H1 (cell line): ENCODE results near the gene SLC2A13. TPM values are rescaled to one million over a fixed set of nuclear protein-coding genes. Genes with fewer than 3 reads are reported as not detected.

ENCODE experiments used
- CBX5 ChIP-seq: fragments of 300-800, 300-1000 bp; sonication (generic); IDR thresholded peaks from 2 replicates; pipeline ENCODE4 v1.7.1; 2016; ENCODE audit warnings: antibody characterized with exemption, low read length, low read depth
- EGR1 ChIP-seq: IDR thresholded peaks from 2 replicates; pipeline ENCODE4 v1.6.1; 2011; ENCODE audit warnings: low read depth, low read length, borderline replicate concordance
- NRF1 ChIP-seq: IDR thresholded peaks from 2 replicates; pipeline ENCODE4 v1.6.1; 2011; ENCODE audit warnings: mild to moderate bottlenecking, low read depth, low read length, improper control_type of control experiment
- SIN3A ChIP-seq, 2 experiments: IDR thresholded peaks in 1 of 2; conservative IDR thresholded peaks in 1 of 2; 2 replicates each; pipeline ENCODE4 v1.6.1; 2011 to 2012; ENCODE audit warnings: low read length in 2 of 2, improper control_type of control experiment in 1 of 2, low read depth in 1 of 2, mild to moderate bottlenecking in 1 of 2
- polyA plus RNA-seq, 7 experiments: library from polyadenylated mRNA; depleted of rRNA in 3 of 7; stranded (reverse) in 5 of 7; unstranded in 2 of 7; fragments of >200 nt in 5 of 7; fragments of 200-250 nt in 2 of 7; gene quantifications; 1 replicate in 5 of 7; 2 replicates in 1 of 7; 4 replicates in 1 of 7; pipeline versions ENCODE4 v1.2.1 to v1.2.3, GENCODE V29; 2011 to 2013; ENCODE audit warnings: missing spikeins in 2 of 7, mixed read lengths in 2 of 7
- total RNA-seq: library from RNA; stranded (reverse); fragmentation: NEBNext Ultra II Directional; extraction: Animal tissue kit (Norgen Biotek cat#: 25700); gene quantifications from 2 replicates; pipeline ENCODE4 v1.2.1, GENCODE V29; 2021
- TF ChIP-seq, protein P1 (sequence below): fragments of 300-600 bp; sonication (generic); IDR thresholded peaks from 2 replicates; pipeline ENCODE4 v1.7.1; 2012; ENCODE audit warnings: low read length, moderate library complexity, mild to moderate bottlenecking, inconsistent platforms; ENCODE audit not compliant: insufficient replicate concordance
- TF ChIP-seq, protein P2 (sequence below): IDR thresholded peaks from 2 replicates; pipeline ENCODE4 v1.6.1; 2011; ENCODE audit warnings: low read length, improper control_type of control experiment
- TF ChIP-seq, protein P3 (sequence below): IDR thresholded peaks from 2 replicates; pipeline ENCODE4 v1.6.1; 2012; ENCODE audit warnings: inconsistent platforms

The SLC2A13 gene
- total and polyA plus RNA-seq, 2 of the 8 experiments (the other 6 are each of a cell fraction or from before 2014, with no cell fraction given), result 2.8 to 9.6 TPM

DNA sequence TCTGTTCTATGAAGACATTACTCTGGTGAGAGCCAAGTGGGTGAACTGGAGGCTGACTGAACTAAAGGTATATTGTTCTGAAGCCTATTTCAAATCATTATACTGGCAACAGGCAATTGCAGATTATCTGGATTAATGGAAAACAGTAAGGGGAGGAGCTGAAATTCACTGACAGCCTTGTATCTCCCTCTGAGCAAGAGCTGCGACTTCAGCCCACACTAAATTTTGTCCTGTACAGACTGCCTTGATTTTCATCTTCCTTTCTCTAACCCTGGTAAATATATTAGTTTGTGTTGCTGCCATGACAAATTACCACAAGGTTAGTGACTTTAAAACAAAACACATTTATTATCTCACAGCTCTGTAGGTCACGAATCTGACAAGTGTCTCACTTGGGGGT, 231.1 kb downstream of the SLC2A13 start (continued):
- TF ChIP-seq, protein P1, sequence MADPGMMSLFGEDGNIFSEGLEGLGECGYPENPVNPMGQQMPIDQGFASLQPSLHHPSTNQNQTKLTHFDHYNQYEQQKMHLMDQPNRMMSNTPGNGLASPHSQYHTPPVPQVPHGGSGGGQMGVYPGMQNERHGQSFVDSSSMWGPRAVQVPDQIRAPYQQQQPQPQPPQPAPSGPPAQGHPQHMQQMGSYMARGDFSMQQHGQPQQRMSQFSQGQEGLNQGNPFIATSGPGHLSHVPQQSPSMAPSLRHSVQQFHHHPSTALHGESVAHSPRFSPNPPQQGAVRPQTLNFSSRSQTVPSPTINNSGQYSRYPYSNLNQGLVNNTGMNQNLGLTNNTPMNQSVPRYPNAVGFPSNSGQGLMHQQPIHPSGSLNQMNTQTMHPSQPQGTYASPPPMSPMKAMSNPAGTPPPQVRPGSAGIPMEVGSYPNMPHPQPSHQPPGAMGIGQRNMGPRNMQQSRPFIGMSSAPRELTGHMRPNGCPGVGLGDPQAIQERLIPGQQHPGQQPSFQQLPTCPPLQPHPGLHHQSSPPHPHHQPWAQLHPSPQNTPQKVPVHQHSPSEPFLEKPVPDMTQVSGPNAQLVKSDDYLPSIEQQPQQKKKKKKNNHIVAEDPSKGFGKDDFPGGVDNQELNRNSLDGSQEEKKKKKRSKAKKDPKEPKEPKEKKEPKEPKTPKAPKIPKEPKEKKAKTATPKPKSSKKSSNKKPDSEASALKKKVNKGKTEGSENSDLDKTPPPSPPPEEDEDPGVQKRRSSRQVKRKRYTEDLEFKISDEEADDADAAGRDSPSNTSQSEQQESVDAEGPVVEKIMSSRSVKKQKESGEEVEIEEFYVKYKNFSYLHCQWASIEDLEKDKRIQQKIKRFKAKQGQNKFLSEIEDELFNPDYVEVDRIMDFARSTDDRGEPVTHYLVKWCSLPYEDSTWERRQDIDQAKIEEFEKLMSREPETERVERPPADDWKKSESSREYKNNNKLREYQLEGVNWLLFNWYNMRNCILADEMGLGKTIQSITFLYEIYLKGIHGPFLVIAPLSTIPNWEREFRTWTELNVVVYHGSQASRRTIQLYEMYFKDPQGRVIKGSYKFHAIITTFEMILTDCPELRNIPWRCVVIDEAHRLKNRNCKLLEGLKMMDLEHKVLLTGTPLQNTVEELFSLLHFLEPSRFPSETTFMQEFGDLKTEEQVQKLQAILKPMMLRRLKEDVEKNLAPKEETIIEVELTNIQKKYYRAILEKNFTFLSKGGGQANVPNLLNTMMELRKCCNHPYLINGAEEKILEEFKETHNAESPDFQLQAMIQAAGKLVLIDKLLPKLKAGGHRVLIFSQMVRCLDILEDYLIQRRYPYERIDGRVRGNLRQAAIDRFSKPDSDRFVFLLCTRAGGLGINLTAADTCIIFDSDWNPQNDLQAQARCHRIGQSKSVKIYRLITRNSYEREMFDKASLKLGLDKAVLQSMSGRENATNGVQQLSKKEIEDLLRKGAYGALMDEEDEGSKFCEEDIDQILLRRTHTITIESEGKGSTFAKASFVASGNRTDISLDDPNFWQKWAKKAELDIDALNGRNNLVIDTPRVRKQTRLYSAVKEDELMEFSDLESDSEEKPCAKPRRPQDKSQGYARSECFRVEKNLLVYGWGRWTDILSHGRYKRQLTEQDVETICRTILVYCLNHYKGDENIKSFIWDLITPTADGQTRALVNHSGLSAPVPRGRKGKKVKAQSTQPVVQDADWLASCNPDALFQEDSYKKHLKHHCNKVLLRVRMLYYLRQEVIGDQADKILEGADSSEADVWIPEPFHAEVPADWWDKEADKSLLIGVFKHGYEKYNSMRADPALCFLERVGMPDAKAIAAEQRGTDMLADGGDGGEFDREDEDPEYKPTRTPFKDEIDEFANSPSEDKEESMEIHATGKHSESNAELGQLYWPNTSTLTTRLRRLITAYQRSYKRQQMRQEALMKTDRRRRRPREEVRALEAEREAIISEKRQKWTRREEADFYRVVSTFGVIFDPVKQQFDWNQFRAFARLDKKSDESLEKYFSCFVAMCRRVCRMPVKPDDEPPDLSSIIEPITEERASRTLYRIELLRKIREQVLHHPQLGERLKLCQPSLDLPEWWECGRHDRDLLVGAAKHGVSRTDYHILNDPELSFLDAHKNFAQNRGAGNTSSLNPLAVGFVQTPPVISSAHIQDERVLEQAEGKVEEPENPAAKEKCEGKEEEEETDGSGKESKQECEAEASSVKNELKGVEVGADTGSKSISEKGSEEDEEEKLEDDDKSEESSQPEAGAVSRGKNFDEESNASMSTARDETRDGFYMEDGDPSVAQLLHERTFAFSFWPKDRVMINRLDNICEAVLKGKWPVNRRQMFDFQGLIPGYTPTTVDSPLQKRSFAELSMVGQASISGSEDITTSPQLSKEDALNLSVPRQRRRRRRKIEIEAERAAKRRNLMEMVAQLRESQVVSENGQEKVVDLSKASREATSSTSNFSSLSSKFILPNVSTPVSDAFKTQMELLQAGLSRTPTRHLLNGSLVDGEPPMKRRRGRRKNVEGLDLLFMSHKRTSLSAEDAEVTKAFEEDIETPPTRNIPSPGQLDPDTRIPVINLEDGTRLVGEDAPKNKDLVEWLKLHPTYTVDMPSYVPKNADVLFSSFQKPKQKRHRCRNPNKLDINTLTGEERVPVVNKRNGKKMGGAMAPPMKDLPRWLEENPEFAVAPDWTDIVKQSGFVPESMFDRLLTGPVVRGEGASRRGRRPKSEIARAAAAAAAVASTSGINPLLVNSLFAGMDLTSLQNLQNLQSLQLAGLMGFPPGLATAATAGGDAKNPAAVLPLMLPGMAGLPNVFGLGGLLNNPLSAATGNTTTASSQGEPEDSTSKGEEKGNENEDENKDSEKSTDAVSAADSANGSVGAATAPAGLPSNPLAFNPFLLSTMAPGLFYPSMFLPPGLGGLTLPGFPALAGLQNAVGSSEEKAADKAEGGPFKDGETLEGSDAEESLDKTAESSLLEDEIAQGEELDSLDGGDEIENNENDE, result no peak
- no peak for TF ChIP-seq EGR1
- TF ChIP-seq, protein P2, sequence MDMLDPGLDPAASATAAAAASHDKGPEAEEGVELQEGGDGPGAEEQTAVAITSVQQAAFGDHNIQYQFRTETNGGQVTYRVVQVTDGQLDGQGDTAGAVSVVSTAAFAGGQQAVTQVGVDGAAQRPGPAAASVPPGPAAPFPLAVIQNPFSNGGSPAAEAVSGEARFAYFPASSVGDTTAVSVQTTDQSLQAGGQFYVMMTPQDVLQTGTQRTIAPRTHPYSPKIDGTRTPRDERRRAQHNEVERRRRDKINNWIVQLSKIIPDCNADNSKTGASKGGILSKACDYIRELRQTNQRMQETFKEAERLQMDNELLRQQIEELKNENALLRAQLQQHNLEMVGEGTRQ, result no peak
- TF ChIP-seq, protein P3, sequence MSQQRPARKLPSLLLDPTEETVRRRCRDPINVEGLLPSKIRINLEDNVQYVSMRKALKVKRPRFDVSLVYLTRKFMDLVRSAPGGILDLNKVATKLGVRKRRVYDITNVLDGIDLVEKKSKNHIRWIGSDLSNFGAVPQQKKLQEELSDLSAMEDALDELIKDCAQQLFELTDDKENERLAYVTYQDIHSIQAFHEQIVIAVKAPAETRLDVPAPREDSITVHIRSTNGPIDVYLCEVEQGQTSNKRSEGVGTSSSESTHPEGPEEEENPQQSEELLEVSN, result no peak
- no peak for TF ChIP-seq CBX5
- no peak for TF ChIP-seq NRF1
- TF ChIP-seq SIN3A (conservative IDR thresholded peaks at IDR 0.05 in 1 of 2, IDR thresholded peaks at IDR 0.05 in 1 of 2; ENCODE audit: low read depth in 1 of 2, low read length in 2 of 2), result no peak
